MM.1S (cell line): Measurements from ENCODE around the gene SSNA1.

Source experiments
- DNase-seq: peaks from one replicate; pipeline ENCODE4 v3.0.0-alpha.2; 2015
- H2AFZ ChIP-seq: fragments of 300-600 bp; sonication (generic); 2 replicates; pipeline ENCODE4 v1.6.0; 2016; ENCODE audit warnings: antibody characterized with exemption, low read length
- H3F3A ChIP-seq: fragments of 300-600 bp; sonication (generic); 2 replicates; pipeline ENCODE4 v1.6.1; 2016; ENCODE audit warnings: mild to moderate bottlenecking, antibody characterized with exemption, low read length, moderate library complexity, mixed read lengths; ENCODE audit not compliant: insufficient read depth
- H3K27ac ChIP-seq: fragments of 300-600 bp; sonication (generic); 2 replicates; pipeline ENCODE4 v1.5.1; 2016; ENCODE audit warnings: mild to moderate bottlenecking, low read length
- H3K27me3 ChIP-seq: fragments of 300-600 bp; sonication (generic); replicated peaks from 2 replicates; pipeline ENCODE4 v1.6.0; 2016; ENCODE audit warnings: low read length; ENCODE audit not compliant: insufficient read depth
- H3K36me3 ChIP-seq: fragments of 300-600 bp; sonication (generic); replicated peaks from 2 replicates; pipeline ENCODE4 v1.6.1; 2016; ENCODE audit warnings: mild to moderate bottlenecking, low read length, mixed read lengths; ENCODE audit not compliant: insufficient read depth
- H3K4me1 ChIP-seq: fragments of 300-600 bp; sonication (generic); 2 replicates; pipeline ENCODE4 v1.6.1; 2016; ENCODE audit warnings: low read length, mixed read lengths
- H3K4me2 ChIP-seq: fragments of 300-600 bp; sonication (generic); 2 replicates; pipeline ENCODE4 v1.6.0; 2016; ENCODE audit warnings: low read depth, low read length
- H3K4me3 ChIP-seq: fragments of 300-600 bp; sonication (generic); 2 replicates; pipeline ENCODE4 v1.5.1; 2016; ENCODE audit warnings: low read length, mixed read lengths
- H3K79me2 ChIP-seq: fragments of 300-600 bp; sonication (generic); 2 replicates; pipeline ENCODE4 v1.6.1; 2016; ENCODE audit warnings: mixed run types, low read length, mixed read lengths
- H3K9ac ChIP-seq: fragments of 300-600 bp; sonication (generic); 2 replicates; pipeline ENCODE4 v1.6.1; 2016; ENCODE audit warnings: low read length, mixed read lengths
- H3K9me2 ChIP-seq: fragments of 300-600 bp; sonication (generic); replicated peaks from 2 replicates; pipeline ENCODE4 v1.6.1; 2016; ENCODE audit warnings: mild to moderate bottlenecking, low read length, mixed read lengths; ENCODE audit not compliant: insufficient read depth
- H3K9me3 ChIP-seq: fragments of 300-600 bp; sonication (generic); replicated peaks from 2 replicates; pipeline ENCODE4 v1.6.1; 2016; ENCODE audit warnings: mild to moderate bottlenecking, low read length, mixed read lengths; ENCODE audit not compliant: insufficient read depth
- H4K20me1 ChIP-seq: fragments of 300-600 bp; sonication (generic); 2 replicates; pipeline ENCODE4 v1.6.1; 2016; ENCODE audit warnings: mild to moderate bottlenecking, low read length, moderate library complexity, mixed read lengths; ENCODE audit not compliant: insufficient read depth
- EZH2 ChIP-seq: fragments of 300-600 bp; sonication (generic); optimal IDR thresholded peaks from 2 replicates; pipeline ENCODE3; 2017; ENCODE audit warnings: low read depth, mild to moderate bottlenecking, antibody characterized with exemption, low read length, mixed read lengths
- EZH2phosphoT487 ChIP-seq: fragments of 300-600 bp; sonication (generic); IDR thresholded peaks from 2 replicates; pipeline ENCODE4 v1.6.1; 2018; ENCODE audit warnings: antibody characterized with exemption, low read length
- TF ChIP-seq, protein P1 (sequence below): fragments of 300-600 bp; sonication (generic); IDR thresholded peaks from 2 replicates; pipeline ENCODE4 v1.5.1; 2016; ENCODE audit warnings: antibody characterized with exemption, low read length, mixed read lengths

SSNA1 gene

DNA sequence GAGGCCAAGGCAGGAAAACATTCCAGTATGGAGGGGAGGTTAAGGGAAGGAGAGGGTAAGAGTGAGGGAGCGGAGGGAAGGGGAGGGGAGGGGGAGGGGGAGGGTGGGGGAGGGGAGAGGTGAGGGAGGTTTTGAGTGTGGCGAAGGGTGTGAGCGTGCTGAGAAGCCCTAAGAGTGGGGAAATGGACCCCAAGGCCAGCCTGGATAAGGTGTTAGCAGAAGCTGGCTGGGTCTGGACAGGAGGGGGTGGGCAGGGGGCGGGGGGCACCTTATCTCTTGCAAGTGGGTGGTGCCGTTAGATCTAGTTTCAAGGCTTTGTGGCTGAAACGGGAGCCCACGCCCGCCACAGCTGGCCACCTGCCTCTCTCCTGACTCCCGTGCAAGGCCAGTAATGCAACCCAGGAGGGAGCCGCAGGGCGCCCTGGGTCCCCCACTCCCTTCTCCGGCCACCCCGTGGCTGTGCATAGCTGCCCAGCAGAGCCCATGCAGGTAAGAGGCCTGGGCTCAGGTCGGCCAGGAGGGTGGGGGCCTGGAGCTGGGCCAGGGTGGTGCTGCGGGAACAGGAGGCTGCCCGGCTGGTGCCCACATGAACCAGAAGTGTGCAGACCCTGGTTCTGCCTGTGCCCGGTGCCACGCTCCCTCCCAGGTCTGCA lies 39.5 kb downstream of the SSNA1 start:
- Histone ChIP-seq H3K4me3 (no peak overlapping the region), H3K4me1 (peaks cover 9% of the 10 kb centered on the region; the same call in 1 of the 2 replicates), H3K36me3 (no peaks in the 10 kb centered on the region), H3K9me2 (no peaks in the 10 kb centered on the region), H4K20me1 (no peaks in the 10 kb centered on the region), H3K9me3 (no peaks in the 10 kb centered on the region), H3K9ac (no peak overlapping the region), H3K27ac (no peak overlapping the region), H3K4me2 (no peak overlapping the region), H2AFZ (no peak overlapping the region), H3K79me2 (no peaks in the 10 kb centered on the region), H3K27me3 (peaks cover 50% of the 10 kb centered on the region), H3F3A (no peaks in the 10 kb centered on the region; the same call in 1 of the 2 replicates)
- TF ChIP-seq EZH2 (no peak), EZH2phosphoT487 (no peak)
- TF ChIP-seq, protein P1, sequence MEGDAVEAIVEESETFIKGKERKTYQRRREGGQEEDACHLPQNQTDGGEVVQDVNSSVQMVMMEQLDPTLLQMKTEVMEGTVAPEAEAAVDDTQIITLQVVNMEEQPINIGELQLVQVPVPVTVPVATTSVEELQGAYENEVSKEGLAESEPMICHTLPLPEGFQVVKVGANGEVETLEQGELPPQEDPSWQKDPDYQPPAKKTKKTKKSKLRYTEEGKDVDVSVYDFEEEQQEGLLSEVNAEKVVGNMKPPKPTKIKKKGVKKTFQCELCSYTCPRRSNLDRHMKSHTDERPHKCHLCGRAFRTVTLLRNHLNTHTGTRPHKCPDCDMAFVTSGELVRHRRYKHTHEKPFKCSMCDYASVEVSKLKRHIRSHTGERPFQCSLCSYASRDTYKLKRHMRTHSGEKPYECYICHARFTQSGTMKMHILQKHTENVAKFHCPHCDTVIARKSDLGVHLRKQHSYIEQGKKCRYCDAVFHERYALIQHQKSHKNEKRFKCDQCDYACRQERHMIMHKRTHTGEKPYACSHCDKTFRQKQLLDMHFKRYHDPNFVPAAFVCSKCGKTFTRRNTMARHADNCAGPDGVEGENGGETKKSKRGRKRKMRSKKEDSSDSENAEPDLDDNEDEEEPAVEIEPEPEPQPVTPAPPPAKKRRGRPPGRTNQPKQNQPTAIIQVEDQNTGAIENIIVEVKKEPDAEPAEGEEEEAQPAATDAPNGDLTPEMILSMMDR, result no peak
- DNase-seq, result no peak

DNA sequence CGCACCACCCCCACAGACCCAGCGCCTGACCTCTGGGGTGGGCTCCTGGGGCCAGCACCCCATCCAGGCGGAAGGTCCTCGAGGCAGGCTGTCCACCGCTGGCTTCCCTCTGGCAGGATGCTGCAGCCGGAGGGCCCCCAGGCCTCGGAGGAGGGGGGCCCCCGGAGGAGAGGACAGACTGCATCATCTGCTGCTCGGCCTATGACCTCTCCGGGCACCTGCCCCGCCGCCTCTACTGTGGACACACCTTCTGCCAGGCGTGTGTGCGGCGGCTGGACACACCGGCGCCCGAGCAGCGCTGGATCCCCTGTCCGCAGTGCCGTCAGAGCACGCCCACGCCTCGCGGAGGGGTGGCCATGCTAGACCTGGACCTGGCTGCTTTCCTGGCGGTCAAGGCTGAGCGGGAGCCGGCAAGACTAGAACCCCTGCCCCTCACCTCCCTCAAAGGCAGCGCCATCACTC lies 40.1 kb downstream of the SSNA1 start:
- Histone ChIP-seq H3K27ac (no peak overlapping the region), H3K4me2 (no peak overlapping the region), H3K9me2 (no peaks in the 10 kb centered on the region), H4K20me1 (no peaks in the 10 kb centered on the region), H3K4me1 (peaks cover 9% of the 10 kb centered on the region; the same call in 1 of the 2 replicates), H3F3A (no peaks in the 10 kb centered on the region), H2AFZ (no peak overlapping the region), H3K9ac (no peak overlapping the region), H3K79me2 (no peaks in the 10 kb centered on the region), H3K4me3 (no peak overlapping the region), H3K27me3 (peaks cover 55% of the 10 kb centered on the region), H3K9me3 (no peaks in the 10 kb centered on the region), H3K36me3 (no peaks in the 10 kb centered on the region)
- TF ChIP-seq, protein P1, result no peak
- TF ChIP-seq EZH2phosphoT487, result no peak
- no peak for TF ChIP-seq EZH2
- DNase-seq, result no peak

DNA sequence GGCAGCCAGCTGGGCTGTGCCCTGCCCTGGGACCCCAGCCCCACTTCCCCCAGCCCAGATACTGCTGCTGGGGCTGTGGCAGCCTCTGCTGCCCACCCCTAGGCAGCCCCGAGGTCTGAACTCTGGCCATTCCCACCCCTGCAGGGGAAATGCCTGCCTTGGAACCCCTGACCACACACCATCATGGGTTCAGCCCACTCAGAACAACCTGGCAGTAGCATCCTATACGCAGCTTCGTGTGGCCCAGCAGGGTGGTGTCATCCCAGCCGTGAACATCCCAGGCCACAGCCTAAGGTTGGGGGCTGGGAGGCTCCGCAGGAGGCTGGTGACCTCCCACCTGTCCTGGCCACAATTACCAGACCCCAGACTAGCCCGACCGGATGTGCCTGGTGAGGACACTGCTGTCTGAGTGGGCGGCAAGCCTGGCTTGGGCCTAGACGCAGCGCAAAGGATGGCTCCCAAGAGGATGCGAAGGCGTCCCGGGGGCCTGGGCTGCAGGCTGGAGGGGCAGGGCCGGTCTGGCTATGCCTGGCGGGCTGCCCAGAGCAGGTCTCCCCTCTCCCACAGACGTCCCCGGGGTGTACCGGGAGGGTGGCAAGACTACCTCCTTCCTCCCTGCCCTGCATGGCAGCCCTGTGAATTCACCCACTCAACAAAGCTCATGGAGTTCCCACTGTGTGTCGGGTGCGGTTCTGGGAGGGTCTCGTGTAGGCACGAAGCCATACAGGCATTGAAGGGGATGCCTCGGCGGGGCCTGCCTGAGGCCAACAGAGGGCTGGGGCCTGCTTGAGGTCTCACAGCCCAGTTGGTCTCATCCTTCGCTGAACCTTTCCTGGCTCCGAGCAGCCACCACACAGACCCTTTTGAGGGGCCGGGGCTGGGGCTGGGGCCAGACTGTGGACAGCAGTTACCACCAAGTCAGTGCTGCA lies 40.8 kb downstream of the SSNA1 start:
- TF ChIP-seq EZH2phosphoT487, result no peak
- TF ChIP-seq EZH2, result no peak
- TF ChIP-seq, protein P1, result no peak
- H3K4me3 ChIP-seq, result no peak overlapping the region
- no peaks in the 10 kb centered on the region for H3K9me2 ChIP-seq
- no peak overlapping the region for H3K27ac ChIP-seq
- no peaks in the 10 kb centered on the region for H4K20me1 ChIP-seq
- no peak overlapping the region for H3K4me2 ChIP-seq
- no peak for DNase-seq
- H2AFZ ChIP-seq, result no peak overlapping the region
- H3K9me3 ChIP-seq, result no peaks in the 10 kb centered on the region
- H3K9ac ChIP-seq, result no peak overlapping the region
- peaks cover 58% of the 10 kb centered on the region for H3K27me3 ChIP-seq
- no peaks in the 10 kb centered on the region for H3K36me3 ChIP-seq
- H3K79me2 ChIP-seq, result no peaks in the 10 kb centered on the region
- no peaks in the 10 kb centered on the region for H3F3A ChIP-seq
- peaks cover 5% of the 10 kb centered on the region; the same call in 1 of the 2 replicates for H3K4me1 ChIP-seq
